GM21737 (cell line): ENCODE results near the gene CDX2.
"Not testable (repeated sequence)": the region's sequence is repeated elsewhere in the genome, so short reads cannot be mapped to it uniquely, and the experiment has no call there.

Experiments used
- ATAC-seq: cut with Tn5 transposase; IDR thresholded peaks from one replicate; pipeline ENCODE4 v1.9.1; 2021; ENCODE audit warnings: mild to moderate bottlenecking, moderate library complexity; ENCODE audit not compliant: unreplicated experiment

CDX2 gene

GRCh38 chr13:27969082-27969865 lies at the start of gene CDX2:
TSS of gene CDX2 (minus strand) at chr13:27969315. CDS start at chr13:27969006, 309 bp downstream.
- no peak for ATAC-seq

GRCh38 chr13:28014301-28014700 lies 45.2 kb upstream of the CDX2 start:
- no peak for ATAC-seq

- no peak for ATAC-seq
Observed at GRCh38 chr13:28013482-28013881, 44.4 kb upstream of the CDX2 start.

- ATAC-seq = peak; percentile 81
Observed at GRCh38 chr13:28012896-28013295, 43.8 kb upstream of the CDX2 start.

GRCh38 chr13:28012383-28012782 lies 43.3 kb upstream of the CDX2 start:
- ATAC-seq = no peak

GRCh38 chr13:28010046-28010445 lies 40.9 kb upstream of the CDX2 start:
- ATAC-seq = no peak

- not testable (repeated sequence) for ATAC-seq
Observed at GRCh38 chr13:28005016-28005415, 35.9 kb upstream of the CDX2 start.

GRCh38 chr13:28002886-28003698 lies 34.0 kb upstream of the CDX2 start:
- ATAC-seq = no peak

- no peak for ATAC-seq
Observed at GRCh38 chr13:28001837-28002473, 32.8 kb upstream of the CDX2 start.

GRCh38 chr13:28001049-28001448 lies 31.9 kb upstream of the CDX2 start:
- ATAC-seq = no peak

GRCh38 chr13:28000567-28000966 lies 31.5 kb upstream of the CDX2 start:
- ATAC-seq = no peak

- ATAC-seq = no peak
Observed at GRCh38 chr13:27997904-27998522, 28.9 kb upstream of the CDX2 start.

- no peak for ATAC-seq
Observed at GRCh38 chr13:27991881-27992280, 22.8 kb upstream of the CDX2 start.

GRCh38 chr13:27988520-27988919 lies 19.4 kb upstream of the CDX2 start, which contains the start of gene URAD:
TSS of gene URAD (minus strand) at chr13:27988693. CDS start at chr13:27988637, 56 bp downstream.
- no peak for ATAC-seq

GRCh38 chr13:27985600-27985999 lies 16.5 kb upstream of the CDX2 start:
- no peak for ATAC-seq

GRCh38 chr13:27982361-27982760 lies 13.2 kb upstream of the CDX2 start:
- no peak for ATAC-seq

- ATAC-seq = no peak
Observed at GRCh38 chr13:27981006-27981708, 12.0 kb upstream of the CDX2 start.

GRCh38 chr13:27980280-27980998 lies 11.3 kb upstream of the CDX2 start:
- ATAC-seq = no peak

GRCh38 chr13:27979765-27980279 lies 10.7 kb upstream of the CDX2 start:
- ATAC-seq = no peak
